ENCODE data around the gene C17orf58. TPM values are rescaled to one million over a fixed set of nuclear protein-coding genes. Genes with fewer than 3 reads are reported as not detected.
A peak's percentile ranks its signal among the peaks of the same experiment; 100 is the strongest.
"Not testable (repeated sequence)": the region's sequence is repeated elsewhere in the genome, so short reads cannot be mapped to it uniquely, and the experiment has no call there.

Gene C17orf58
- total RNA-seq, 4 donors from 2014 or later = 5.0 to 13.0 (median 9.5) TPM

DNA sequence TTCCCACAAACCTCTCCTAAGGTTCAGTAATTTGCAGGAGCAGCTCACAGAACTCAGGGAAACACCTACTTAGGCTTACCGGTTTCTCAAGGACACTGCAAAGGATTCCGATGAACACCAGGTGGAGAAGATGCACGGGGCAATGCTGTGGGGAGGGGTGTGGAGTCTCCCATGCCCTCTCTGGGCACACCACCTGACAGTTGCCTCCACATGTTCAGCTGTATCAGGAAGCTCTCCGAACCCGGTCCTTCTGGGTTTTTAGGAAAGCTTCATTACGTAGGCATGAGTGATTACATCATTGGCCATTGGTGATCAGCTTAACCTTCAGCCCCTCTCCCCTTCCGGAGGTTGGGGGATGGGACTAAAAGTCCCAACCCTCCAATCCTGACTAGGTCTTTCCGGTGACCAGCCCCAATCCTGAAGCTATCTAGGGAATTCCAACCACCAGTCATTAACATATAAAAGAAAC lies 21.6 kb downstream of the C17orf58 start:
- peaks cover 0 to 63% (median 0%) of the 10 kb centered on the region in 3 donors for H3K36me3 ChIP-seq
- TF ChIP-seq, protein P1, sequence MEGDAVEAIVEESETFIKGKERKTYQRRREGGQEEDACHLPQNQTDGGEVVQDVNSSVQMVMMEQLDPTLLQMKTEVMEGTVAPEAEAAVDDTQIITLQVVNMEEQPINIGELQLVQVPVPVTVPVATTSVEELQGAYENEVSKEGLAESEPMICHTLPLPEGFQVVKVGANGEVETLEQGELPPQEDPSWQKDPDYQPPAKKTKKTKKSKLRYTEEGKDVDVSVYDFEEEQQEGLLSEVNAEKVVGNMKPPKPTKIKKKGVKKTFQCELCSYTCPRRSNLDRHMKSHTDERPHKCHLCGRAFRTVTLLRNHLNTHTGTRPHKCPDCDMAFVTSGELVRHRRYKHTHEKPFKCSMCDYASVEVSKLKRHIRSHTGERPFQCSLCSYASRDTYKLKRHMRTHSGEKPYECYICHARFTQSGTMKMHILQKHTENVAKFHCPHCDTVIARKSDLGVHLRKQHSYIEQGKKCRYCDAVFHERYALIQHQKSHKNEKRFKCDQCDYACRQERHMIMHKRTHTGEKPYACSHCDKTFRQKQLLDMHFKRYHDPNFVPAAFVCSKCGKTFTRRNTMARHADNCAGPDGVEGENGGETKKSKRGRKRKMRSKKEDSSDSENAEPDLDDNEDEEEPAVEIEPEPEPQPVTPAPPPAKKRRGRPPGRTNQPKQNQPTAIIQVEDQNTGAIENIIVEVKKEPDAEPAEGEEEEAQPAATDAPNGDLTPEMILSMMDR (IDR thresholded peaks at IDR 0.05) = no peak
- TF ChIP-seq POLR2A (IDR thresholded peaks at IDR 0.05) = no peak
- no peak overlapping the region for H3K27ac ChIP-seq

DNA sequence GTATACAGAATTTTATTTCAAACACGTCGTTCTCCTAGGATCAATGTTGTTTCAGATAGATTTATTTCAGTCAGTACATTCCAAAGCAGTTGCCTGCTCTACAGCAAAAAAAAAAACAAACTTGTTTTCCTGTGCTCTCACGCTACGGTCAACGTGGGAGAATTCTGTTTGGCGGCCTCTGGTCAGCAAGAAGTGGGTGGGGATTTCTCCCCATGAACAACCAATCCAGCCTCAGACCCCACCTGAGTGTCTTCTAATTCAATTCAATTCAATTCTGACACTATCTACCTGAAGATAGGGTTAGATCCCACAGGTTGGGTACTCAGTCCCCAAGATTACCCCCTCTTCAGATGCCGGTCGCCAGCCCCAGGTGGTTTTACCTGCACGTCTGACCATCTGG lies 22.1 kb downstream of the C17orf58 start:
- no peak for TF ChIP-seq POLR2A (IDR thresholded peaks at IDR 0.05)
- TF ChIP-seq, protein P1 (IDR thresholded peaks at IDR 0.05) = no peak
- H3K4me3 ChIP-seq = no peak overlapping the region
- no peaks in the 10 kb centered on the region for H3K27me3 ChIP-seq
- DNase-seq = no peak
- H3K36me3 ChIP-seq = peaks cover 0 to 62% (median 0%) of the 10 kb centered on the region in 3 donors
- H3K4me1 ChIP-seq = no peaks in the 10 kb centered on the region
- no peaks in the 10 kb centered on the region for H3K9me3 ChIP-seq
- no peak overlapping the region for H3K27ac ChIP-seq

More for the DNA sequence above, 21.6 kb downstream of the C17orf58 start:
- H3K4me1 ChIP-seq = no peaks in the 10 kb centered on the region
- no peak overlapping the region for H3K4me3 ChIP-seq
- no peak for DNase-seq
- no peaks in the 10 kb centered on the region for H3K27me3 ChIP-seq
- no peaks in the 10 kb centered on the region for H3K9me3 ChIP-seq

DNA sequence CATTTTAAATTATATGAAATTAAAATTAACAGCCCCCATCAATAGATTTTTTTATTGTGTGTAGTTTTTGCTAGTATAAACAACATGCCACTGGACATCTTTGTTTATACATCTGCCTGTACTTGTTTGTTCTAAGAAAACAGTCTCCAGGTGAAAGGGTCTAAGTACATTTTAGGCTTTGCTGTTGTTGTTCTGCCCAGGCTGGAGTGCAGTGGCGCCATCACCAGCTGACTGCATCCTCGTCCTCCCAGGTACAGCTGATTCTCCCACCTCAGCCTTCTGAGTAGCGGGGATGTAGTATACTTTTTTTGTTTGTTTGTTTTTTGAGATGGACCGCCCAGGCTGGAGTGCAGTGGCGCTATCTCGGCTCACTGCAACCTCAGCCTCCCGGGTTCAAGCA lies 25.5 kb downstream of the C17orf58 start:
- H3K36me3 ChIP-seq = peaks cover 0 to 72% (median 0%) of the 10 kb centered on the region in 3 donors
- no peak for DNase-seq
- no peak overlapping the region for H3K27ac ChIP-seq
- H3K4me3 ChIP-seq = no peak overlapping the region
- H3K4me1 ChIP-seq = no peaks in the 10 kb centered on the region
- no peaks in the 10 kb centered on the region for H3K9me3 ChIP-seq
- no peak for TF ChIP-seq POLR2A (IDR thresholded peaks at IDR 0.05)
- TF ChIP-seq, protein P1 (IDR thresholded peaks at IDR 0.05) = no peak
- no peaks in the 10 kb centered on the region for H3K27me3 ChIP-seq

DNA sequence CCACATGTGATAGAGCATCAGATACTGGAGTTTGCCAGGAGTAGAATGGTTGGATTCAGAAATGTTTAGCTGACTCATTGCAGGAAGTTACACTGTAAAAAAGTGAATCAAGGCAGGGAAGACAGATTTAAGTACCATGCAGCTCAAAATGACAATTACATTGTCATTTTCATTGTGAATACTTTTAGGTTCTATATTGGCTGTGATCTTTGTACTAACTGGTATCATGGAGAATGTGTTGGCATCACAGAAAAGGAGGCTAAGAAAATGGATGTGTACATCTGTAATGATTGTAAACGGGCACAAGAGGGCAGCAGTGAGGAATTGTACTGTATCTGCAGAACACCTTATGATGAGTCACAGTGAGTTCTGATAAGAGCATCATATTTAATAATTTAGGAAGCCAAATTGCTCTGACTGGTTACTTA lies 33.1 kb downstream of the C17orf58 start:
- peak in 2 of 3 donors; percentile 55 to 84 for DNase-seq
- not testable (repeated sequence) for H3K27me3 ChIP-seq, H3K4me1 ChIP-seq, H3K4me3 ChIP-seq, H3K9me3 ChIP-seq, H3K27ac ChIP-seq
- H3K36me3 ChIP-seq = peaks cover 0 to 49% (median 0%) of the 10 kb centered on the region in 3 donors
- TF ChIP-seq, protein P1 (IDR thresholded peaks at IDR 0.05) = peak; percentile 31 to 88 (median 72)

DNA sequence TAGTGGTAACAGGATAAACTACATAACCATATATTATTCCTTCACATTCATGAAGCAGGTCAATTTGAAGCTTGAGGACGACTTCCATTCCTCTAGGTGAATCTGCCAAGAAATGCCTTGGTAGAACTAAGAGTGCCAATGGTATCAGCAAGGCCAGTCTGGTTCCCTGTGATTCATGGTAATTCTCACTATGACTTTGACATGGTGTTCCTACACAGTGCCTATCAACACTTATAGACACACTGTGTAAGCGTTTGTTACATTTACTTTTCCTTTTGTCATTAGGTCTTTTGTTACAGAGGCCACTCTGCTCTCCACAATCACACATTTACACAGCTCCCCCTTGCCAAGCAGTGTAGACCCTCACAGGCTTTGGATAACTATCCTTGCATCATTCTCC lies 34.1 kb downstream of the C17orf58 start:
- not testable (repeated sequence) for H3K9me3 ChIP-seq, H3K4me1 ChIP-seq, DNase-seq, H3K4me3 ChIP-seq, H3K27ac ChIP-seq, H3K27me3 ChIP-seq
- H3K36me3 ChIP-seq = peaks cover 0 to 52% (median 0%) of the 10 kb centered on the region in 3 donors

DNA sequence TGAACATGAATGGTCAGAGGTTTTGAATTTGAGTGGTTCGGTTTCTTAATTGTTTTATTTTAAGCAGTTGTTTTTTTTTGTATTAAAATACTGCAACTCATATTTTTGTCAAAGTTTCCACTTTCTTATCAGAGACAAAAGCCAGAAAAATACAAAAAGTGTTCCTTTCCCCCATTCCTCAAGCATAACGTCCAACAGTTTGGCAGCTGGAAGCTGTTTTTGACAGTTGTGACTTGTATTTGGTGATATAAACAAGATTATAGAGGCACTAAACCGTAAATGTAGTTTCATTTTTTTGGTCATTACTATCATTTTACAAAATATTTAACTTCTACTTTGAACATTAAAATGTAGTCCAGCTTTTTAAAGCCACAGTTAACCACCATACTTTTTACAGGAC lies 36.0 kb downstream of the C17orf58 start:
- not testable (repeated sequence) for H3K27me3 ChIP-seq, H3K27ac ChIP-seq, DNase-seq, H3K9me3 ChIP-seq, H3K4me3 ChIP-seq, H3K4me1 ChIP-seq
- peaks cover 0 to 44% (median 0%) of the 10 kb centered on the region in 3 donors for H3K36me3 ChIP-seq

DNA sequence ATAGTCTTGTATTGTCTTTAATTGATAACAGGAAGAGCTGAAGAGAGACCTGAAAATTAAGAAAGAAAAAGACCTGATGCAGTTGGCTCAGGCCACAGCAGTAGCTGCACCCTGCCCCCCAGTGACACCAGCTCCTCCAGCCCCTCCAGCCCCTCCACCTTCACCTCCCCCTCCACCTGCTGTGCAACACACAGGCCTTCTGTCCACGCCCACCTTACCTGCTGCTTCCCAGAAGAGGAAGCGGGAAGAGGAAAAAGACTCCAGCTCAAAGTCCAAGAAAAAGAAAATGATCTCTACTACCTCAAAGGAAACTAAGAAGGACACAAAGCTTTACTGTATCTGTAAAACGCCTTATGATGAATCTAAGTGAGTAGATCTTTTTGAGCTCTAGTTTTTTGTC lies 36.8 kb downstream of the C17orf58 start:
- no peak for DNase-seq

More for the DNA sequence above, 36.8 kb downstream of the C17orf58 start:
- no peaks in the 10 kb centered on the region for H3K4me1 ChIP-seq
- H3K27me3 ChIP-seq = no peaks in the 10 kb centered on the region
- H3K9me3 ChIP-seq = no peaks in the 10 kb centered on the region
- peak overlapping the region in 1 of 4 donors; percentile 62 for H3K27ac ChIP-seq
- TF ChIP-seq POLR2A (IDR thresholded peaks at IDR 0.05) = no peak
- TF ChIP-seq, protein P1 (IDR thresholded peaks at IDR 0.05) = no peak
- no peak overlapping the region for H3K4me3 ChIP-seq
- peaks cover 0 to 42% (median 0%) of the 10 kb centered on the region in 3 donors for H3K36me3 ChIP-seq
